Lung (tissue), 12 donors: ENCODE data around the gene CMBL. TPM values are rescaled to one million over a fixed set of nuclear protein-coding genes. Genes with fewer than 3 reads are reported as not detected.

Source experiments
- ATAC-seq: fragments of 200-7000 bp; cut with Tn5 transposase; one replicate; pipeline ENCODE4 v1.9.1; 2020; ENCODE audit warnings: moderate number of reproducible peaks; ENCODE audit not compliant: insufficient read depth, low FRiP score
- DNase-seq, 3 donors: peaks; one replicate each; pipeline ENCODE4 v3.0.0-alpha.2; 2013 to 2017
- H3K27ac ChIP-seq, 2 donors: one replicate each; pipeline ENCODE4 v1.5.1; 2013; ENCODE audit warnings: mild to moderate bottlenecking in 2 of 2, moderate library complexity in 2 of 2, control low read depth in 1 of 2, inconsistent platforms in 1 of 2, low read depth in 1 of 2, low read length in 1 of 2
- H3K27me3 ChIP-seq, 3 donors: one replicate each; pipeline ENCODE4 v1.5.1; 2013; ENCODE audit warnings: low read length in 2 of 3; ENCODE audit not compliant: control insufficient read depth in 3 of 3, insufficient read depth in 3 of 3
- H3K36me3 ChIP-seq, 4 donors: one replicate each; pipeline ENCODE4 v1.5.1; 2013; ENCODE audit warnings: low read length in 4 of 4, mild to moderate bottlenecking in 1 of 4, moderate library complexity in 1 of 4; ENCODE audit not compliant: control insufficient read depth in 4 of 4, insufficient read depth in 4 of 4
- H3K4me1 ChIP-seq, 5 donors: one replicate each; pipeline ENCODE4 v1.5.1; 2013; ENCODE audit warnings: low read length in 5 of 5, mild to moderate bottlenecking in 2 of 5, moderate library complexity in 1 of 5; ENCODE audit not compliant: control insufficient read depth in 5 of 5, insufficient read depth in 5 of 5
- H3K4me3 ChIP-seq: one replicate; pipeline ENCODE4 v1.5.1; 2013; ENCODE audit warnings: mild to moderate bottlenecking, control low read depth, moderate library complexity
- H3K9ac ChIP-seq, 2 donors: one replicate each; pipeline ENCODE4 v1.5.1; 2013; ENCODE audit warnings: low read length in 2 of 2, control low read depth in 1 of 2; ENCODE audit not compliant: insufficient read depth in 1 of 2
- H3K9me3 ChIP-seq, 4 donors: one replicate each; pipeline ENCODE4 v1.5.1; 2013; ENCODE audit warnings: low read length in 3 of 4, mild to moderate bottlenecking in 1 of 4, moderate library complexity in 1 of 4; ENCODE audit not compliant: control insufficient read depth in 4 of 4, insufficient read depth in 3 of 4
- WGBS, 2 donors: extraction: QIAGEN DNeasy Blood & Tissue Kit; methylation state at CpG; one replicate each; pipeline ENCODE4 v1.1.7; 2013; 5-methylcytosine and 5-hydroxymethylcytosine counted together
- polyA plus RNA-seq, 2 donors: library from polyadenylated mRNA; stranded (reverse); fragments of 200-250 nt; gene quantifications; one replicate each; pipeline ENCODE4 v1.2.1, GENCODE V29; 2013
- total RNA-seq, 2 donors: library from RNA; depleted of rRNA in 1 of 2; stranded (reverse); fragments of >200 nt in 1 of 2; gene quantifications; one replicate each; pipeline ENCODE4 v1.2.1, GENCODE V29; 2014 to 2021
- TF ChIP-seq, protein P1 (sequence below): IDR thresholded peaks from 2 replicates; pipeline ENCODE4 v1.5.1; 2012; ENCODE audit warnings: mild to moderate bottlenecking; ENCODE audit errors: control extremely low read depth, extremely low read depth
- donor health status: control.
- donor health status: control.
- donor health status: Bipolar disorder and iron deficiency.
- donor health status: healthy.
- donor health status: DM: yes; HTN: yes; CAD: no.

The CMBL gene
- total and polyA plus RNA-seq, 4 donors: 8.1 to 15.9 (median 12.9) TPM

DNA sequence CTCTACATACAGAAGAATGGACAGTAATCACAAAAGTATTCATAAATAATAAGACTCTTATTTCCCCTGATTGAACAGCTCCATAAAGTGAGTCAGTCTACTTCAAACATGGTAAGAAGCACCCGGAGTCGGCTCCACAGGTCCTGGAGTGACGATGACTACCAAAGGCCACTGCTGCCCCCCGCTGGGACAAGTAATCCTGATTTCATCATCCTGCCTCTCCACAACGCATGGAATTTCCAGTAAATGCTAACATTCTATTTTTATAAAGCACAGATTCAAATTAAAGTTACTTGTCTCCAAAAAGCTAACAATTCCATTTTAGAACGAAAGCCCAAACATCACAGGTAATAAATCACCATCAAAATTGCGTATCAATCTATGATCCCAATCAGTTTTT, 74.2 kb downstream of the CMBL start:
- Histone ChIP-seq H3K27ac (no peak overlapping the region), H3K27me3 (no peaks in the 10 kb centered on the region), H3K4me3 (no peak overlapping the region), H3K9ac (no peak overlapping the region), H3K36me3 (peaks cover 0 to 10% (median 7%) of the 10 kb centered on the region in 4 donors), H3K9me3 (no peaks in the 10 kb centered on the region), H3K4me1 (no peaks in the 10 kb centered on the region)
- 52 to 84% methylated on average over 7 of the region's 7 CpGs for WGBS, 2 donors
- peak; percentile 59 to 66 (median 63) for DNase-seq
- TF ChIP-seq, protein P1, sequence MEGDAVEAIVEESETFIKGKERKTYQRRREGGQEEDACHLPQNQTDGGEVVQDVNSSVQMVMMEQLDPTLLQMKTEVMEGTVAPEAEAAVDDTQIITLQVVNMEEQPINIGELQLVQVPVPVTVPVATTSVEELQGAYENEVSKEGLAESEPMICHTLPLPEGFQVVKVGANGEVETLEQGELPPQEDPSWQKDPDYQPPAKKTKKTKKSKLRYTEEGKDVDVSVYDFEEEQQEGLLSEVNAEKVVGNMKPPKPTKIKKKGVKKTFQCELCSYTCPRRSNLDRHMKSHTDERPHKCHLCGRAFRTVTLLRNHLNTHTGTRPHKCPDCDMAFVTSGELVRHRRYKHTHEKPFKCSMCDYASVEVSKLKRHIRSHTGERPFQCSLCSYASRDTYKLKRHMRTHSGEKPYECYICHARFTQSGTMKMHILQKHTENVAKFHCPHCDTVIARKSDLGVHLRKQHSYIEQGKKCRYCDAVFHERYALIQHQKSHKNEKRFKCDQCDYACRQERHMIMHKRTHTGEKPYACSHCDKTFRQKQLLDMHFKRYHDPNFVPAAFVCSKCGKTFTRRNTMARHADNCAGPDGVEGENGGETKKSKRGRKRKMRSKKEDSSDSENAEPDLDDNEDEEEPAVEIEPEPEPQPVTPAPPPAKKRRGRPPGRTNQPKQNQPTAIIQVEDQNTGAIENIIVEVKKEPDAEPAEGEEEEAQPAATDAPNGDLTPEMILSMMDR: no peak
- ATAC-seq: peak; percentile 85

DNA sequence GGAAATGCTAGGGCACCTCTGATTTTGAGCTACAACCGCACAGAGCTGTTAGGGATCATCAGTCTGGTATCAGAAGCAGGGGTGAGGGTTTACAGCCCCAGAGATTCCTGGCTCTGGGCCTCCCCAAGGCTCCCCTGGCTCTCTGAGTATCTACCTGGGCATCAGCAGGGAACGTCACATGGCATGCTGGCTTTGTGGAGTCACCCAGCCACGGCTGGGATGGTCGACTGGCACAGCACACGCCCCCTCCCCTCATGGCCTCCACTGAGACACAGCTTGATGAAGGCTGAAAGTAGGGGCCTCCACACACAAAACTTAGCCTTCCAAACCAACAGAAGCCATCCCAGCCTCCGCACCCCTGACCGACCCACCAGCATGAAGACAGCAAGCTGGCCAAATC, 74.7 kb downstream of the CMBL start:
- Histone ChIP-seq H3K4me3 (no peak overlapping the region), H3K27ac (no peak overlapping the region), H3K4me1 (no peaks in the 10 kb centered on the region), H3K9ac (no peak overlapping the region), H3K27me3 (no peaks in the 10 kb centered on the region), H3K36me3 (peaks cover 0 to 9% (median 6%) of the 10 kb centered on the region in 4 donors), H3K9me3 (no peaks in the 10 kb centered on the region)
- WGBS, 2 donors: 81 to 95% methylated on average over 7 of the region's 7 CpGs
- TF ChIP-seq, protein P1: no peak
- DNase-seq: no peak
- ATAC-seq: no peak

DNA sequence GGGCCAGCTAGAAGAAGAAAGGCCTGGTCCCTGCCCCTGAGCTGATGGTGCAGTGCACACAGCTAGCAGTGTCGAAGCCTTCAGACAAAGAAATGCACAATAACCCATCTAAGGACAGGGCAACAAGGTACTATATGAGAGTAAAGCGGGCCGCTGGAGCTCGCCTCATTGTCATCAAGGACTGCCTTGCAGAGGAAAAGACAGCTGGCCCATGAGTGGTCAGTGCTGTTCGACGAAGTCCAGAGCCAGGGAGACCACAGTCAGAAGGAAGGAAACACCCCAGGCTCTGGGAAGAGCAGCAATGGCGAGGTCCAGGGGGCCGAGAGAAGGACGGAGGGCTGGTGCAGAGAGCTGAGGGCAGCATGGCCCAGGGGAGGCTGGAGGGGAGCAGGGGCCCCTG, 75.3 kb downstream of the CMBL start:
- no peaks in the 10 kb centered on the region for H3K9me3 ChIP-seq
- no peak overlapping the region for H3K4me3 ChIP-seq
- H3K9ac ChIP-seq: no peak overlapping the region
- TF ChIP-seq, protein P1: no peak
- no peak for DNase-seq
- peaks cover 0 to 9% (median 6%) of the 10 kb centered on the region in 4 donors for H3K36me3 ChIP-seq
- H3K27ac ChIP-seq: no peak overlapping the region
- no peak for ATAC-seq
- H3K4me1 ChIP-seq: no peaks in the 10 kb centered on the region
- no peaks in the 10 kb centered on the region for H3K27me3 ChIP-seq
- WGBS, 2 donors: 94 to 98% methylated on average over 9 of the region's 9 CpGs
